Activated CD8-positive, alpha-beta memory T cell treated with anti-CD3 and anti-CD28 coated beads for 36 hours (primary cell): ENCODE data around the gene WEE2. TPM values are rescaled to one million over a fixed set of nuclear protein-coding genes. Genes with fewer than 3 reads are reported as not detected.

Source experiments
- CTCF ChIA-PET: fragments of 350-600 bp; sonication (Branson Sonifier 250); formaldehyde crosslinking; loops from one replicate; lab custom pipeline; 2021; ENCODE audit warnings: antibody characterized with exemption; lab: Charles Lee
- POLR2A ChIA-PET: fragments of 350-600 bp; sonication (Branson Sonifier 250); formaldehyde crosslinking; loops from one replicate; lab custom pipeline; 2021; ENCODE audit warnings: antibody characterized with exemption; lab: Charles Lee
- total RNA-seq, 2 experiments: library from RNA; stranded (reverse); gene quantifications; one replicate each; pipeline ENCODE4 v1.2.3, GENCODE V29; 2021

Gene WEE2
- total RNA-seq, result not detected

DNA sequence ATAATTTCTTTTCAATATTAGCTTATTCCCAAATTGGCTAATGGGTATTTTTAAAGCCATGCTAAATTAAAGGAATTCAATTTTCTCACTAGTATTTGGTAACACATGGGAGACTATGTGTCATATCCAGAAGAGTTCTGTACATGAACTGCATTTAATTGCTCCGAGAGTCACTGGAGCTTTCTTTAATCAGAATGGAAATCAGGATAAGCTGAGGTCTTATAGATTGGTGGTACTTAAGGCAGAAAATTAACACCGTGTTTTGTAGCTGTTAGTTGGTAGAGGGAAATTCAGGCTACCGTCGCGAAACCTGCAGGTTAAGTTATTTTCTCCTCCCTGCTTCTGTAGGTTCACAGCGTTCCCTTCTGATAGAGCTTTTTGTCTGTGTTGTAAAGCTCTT is at the start of gene WEE2:
TSS of gene WEE2 (plus strand) at position 3 of the 400 bp plus-strand sequence. CDS start 406 bp downstream, outside the sequence.
- ChIA-PET CTCF (no interaction called here), POLR2A (no interaction called here)

DNA sequence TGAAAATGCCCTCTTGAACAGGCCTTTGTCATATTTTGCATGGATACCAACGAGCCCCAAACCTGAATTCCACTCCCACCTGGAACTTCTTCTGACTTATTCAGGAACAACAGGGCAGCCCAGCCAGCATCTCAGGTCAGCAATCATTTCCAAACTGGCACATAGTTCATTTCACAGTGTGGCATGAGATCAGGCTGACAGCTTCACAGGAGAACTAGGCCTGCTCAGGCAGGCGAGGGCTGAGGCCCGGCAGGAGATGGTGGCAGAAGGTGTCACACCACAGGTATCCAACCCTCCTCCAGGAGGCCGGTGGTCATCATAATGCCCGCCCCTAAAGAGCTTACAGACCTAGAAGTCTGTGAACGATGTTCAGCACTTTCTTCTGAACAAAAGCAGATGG is 48.7 kb upstream of the WEE2 start:
- POLR2A ChIA-PET, result no interaction called here
- CTCF ChIA-PET, result no interaction called here

DNA sequence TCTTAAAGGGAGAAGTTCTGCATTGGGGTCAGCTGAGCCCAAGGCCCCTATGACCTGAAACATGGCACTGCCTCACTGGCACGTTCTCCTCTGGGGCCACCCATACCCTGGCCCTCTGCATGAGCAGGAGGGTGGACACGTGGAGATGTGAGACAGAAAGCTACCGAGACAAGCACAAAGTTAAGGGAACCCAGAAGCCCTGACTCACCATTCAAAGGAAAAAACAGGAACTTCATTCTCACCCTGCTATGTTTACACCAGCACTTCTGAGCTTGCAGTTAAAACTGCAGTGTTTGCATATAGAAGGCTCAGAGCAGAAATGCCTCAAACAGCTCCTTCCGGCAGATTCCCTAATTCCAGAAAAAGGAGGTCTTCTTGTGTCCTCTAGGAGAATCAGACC is 47.9 kb upstream of the WEE2 start:
- CTCF ChIA-PET, result interaction anchor here (1.0 kb wide), 1 partner anchor 25 kb away, joined by 3 read pairs; no protein-coding TSS in a partner anchor
- POLR2A ChIA-PET, result no interaction called here

DNA sequence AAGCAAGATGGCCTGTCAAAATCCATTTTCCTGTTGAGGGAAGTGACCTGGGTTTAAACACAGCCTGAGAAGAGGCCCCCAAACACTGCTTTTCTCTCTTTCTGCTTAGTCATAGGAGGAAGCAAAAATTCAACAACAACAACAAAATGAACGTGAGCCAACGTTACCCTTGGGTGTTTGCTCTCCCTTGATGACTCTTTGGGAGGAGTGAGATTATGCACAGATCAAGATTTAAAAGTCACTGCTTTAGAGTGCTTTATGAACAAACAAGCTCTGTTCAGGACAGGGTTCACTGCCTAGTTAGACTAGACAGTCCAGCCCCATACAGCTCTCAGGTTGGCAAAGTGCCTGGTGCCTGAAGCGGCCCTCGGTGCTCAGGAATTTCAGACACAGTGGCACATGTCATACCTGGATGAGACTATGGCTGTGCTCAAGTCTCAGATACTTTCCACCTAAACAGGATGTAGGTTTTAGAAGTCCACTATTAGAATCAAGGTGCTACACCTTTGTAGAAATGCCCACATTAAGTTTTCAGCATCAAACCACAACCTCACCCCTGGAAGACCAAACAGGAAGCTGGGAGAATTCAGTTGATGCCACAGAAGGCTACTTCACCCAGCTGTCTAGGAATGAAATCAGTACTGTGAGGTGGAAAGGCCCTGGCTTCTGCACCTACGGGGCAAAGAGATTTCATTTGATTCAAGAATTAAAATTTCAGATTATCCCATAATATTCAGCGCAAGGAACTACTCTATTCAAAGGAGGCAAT is 44.9 kb upstream of the WEE2 start:
- ChIA-PET POLR2A (no interaction called here), CTCF (interaction anchor here (1.4 kb wide), 1 partner anchor 9 kb away, joined by 4 read pairs; no protein-coding TSS in a partner anchor)

DNA sequence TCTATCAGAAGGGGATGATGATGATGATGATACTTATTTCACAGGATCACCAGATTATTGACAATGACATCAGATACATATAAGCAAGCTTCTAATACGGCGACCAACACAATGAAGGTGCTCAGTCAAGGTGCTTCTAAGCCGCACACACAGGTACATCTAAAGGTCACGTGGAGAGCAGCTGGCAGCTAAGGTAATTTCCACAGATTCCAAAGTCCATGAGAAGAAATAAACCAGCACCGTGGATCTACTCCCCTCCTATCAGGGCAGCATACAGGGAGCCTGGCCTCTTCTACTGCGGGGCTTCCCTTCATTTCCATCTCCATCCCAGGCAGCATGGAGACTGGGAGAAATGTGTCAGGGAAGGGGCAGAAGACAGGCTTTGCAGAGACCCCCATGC is 43.7 kb upstream of the WEE2 start:
- ChIA-PET CTCF (no interaction called here), POLR2A (no interaction called here)

DNA sequence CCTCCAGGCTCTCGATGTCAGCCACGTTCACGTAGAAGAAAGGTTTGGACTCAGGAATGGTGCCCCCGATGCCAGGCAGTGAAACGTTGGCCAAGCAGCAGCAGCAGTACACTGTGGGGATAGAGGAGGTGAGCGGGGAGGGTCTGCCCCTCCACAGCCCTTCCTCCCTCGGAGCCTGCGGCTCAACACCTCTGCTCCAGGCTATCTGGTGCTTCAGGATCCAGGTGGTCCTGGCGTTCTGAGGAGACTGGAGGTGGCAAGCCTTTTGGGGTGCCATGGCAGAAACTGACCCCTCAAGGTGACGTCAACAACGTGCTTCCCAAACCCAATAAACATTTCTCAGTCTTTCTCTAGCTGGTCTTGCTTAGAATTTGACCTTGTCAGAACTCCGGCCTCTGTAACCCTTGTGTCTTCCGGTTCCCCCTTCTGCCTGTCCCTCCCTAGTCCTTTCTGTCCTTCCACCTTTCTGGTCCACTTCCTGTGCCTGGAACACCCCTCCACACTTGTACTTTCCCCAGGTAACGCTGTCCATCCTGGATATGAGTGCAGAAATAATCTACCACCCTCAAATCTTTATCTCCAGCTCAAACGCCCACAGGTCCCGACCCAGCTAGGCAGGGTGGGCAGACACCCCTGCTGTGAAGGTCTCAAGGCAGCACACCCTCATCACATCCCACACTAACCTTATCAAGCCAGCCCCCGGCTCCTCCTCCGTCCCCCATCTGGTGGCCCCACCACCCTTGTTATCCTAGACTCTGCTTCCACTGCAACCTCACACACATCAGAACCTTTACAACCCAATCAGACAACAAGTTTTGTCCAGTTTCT is 42.7 kb upstream of the WEE2 start:
- ChIA-PET CTCF (interaction anchor here (0.6 to 0.7 kb wide), 2 partner anchors 32 to 654 kb away, joined by 3 to 4 read pairs; no protein-coding TSS in a partner anchor), POLR2A (no interaction called here)

DNA sequence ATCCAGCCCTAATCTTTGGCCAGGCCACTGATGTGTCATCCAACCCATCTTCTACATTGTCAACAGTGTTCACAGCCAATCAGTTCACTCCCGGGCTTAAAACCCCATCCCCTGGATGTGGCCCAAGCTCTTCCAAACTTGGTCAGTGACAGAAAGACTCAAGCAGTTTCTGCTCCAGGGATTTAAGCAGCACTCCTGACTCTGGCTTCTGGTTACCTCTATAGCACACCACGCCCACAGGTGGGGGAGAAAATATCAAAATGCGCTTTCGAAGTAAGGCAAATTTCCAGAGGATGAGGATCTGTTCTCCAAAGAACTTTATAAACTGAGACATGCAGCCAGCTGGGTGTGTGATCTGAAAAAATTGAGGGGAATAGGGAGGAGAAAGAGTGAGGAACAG is 42.1 kb upstream of the WEE2 start:
- ChIA-PET CTCF (interaction anchor here (0.6 to 0.7 kb wide), 2 partner anchors 31 to 654 kb away, joined by 3 to 4 read pairs; no protein-coding TSS in a partner anchor), POLR2A (no interaction called here)

DNA sequence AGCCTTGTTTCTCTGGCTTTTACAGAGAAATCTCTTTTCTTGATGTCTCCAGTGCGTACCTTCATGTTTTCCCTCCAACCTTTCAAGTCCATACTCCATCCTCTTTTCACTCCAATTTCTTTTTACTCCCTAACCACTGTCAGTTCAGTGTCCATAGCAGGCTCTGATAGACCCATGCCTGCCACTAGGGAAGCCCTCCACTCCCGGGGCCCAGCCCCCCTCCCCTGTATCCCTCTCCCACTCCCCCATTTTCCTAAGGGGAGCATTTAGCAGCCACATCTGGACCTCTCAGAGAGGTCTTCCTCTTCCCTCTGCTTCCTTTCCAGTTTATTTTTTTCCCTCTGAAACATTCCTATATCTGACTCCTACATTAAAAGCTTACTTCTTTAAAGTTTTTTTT is 39.3 kb upstream of the WEE2 start:
- ChIA-PET CTCF (no interaction called here), POLR2A (interaction anchor here (0.6 to 0.7 kb wide), 2 partner anchors 12 to 261 kb away, joined by 3 to 6 read pairs; no protein-coding TSS in a partner anchor)

DNA sequence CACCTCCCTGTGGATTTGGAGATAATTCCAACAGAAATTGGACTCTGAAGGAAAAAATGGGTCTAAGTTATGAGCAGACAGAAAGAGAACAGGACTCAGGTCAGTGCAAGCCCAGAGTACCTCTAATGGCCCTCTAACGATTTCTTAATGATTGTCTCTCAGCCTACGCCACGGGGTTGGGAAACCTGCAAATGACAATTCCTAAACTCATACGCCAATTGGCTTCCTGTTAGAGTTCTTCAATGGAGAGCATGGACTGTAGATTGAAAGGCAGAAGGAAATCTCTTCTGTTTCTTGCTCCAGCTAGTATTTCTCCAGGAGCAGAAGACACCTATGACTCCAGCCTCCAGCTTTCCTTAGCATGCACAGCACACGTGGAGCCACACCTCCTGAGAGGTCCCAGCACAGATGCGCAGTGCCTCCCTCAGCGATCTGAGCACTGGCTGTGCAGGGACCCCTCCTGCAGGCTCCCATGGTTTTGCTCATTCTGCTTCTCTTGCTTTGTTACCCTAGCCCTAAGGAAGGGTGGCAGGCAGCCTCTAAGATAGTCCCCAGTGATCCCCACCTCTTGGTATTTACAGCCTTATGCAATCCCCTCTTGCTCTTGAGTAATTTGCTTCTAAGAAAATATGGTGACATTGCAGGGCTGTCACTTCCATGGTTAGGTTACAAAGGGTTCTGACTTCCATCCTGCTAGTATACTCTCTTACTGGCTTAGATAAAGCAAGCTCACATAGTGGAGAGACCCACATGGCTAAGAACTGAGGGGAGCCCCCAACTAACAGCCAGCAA is 36.3 kb upstream of the WEE2 start:
- CTCF ChIA-PET, result interaction anchor here (0.6 to 1.0 kb wide), 3 partner anchors 66 to 857 kb away, joined by 3 read pairs; no protein-coding TSS in a partner anchor
- POLR2A ChIA-PET, result no interaction called here

DNA sequence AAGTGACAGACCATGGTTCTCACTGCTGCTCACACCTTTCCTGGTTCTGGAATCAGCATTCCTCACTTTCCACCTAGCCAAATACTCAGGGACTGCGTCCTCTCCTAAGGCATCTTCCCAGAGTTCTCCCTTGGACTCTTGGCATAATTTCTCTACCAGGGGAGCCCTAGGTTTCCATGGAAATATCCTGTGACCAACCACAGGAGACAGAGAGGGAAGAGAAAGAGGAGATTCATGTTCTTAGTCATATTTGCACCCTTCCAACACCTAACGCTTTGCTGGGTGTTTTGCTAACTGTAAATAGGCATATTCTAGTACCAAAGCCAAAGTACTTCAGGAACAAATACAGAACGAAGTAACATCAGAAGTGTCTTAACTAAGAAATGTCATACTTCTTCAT is 34.8 kb upstream of the WEE2 start:
- ChIA-PET CTCF (interaction anchor here (0.8 kb wide), 1 partner anchor 22 kb away, joined by 3 read pairs; no protein-coding TSS in a partner anchor), POLR2A (interaction anchor here (0.7 kb wide), 1 partner anchor 551 kb away, joined by 4 read pairs; no protein-coding TSS in a partner anchor)

DNA sequence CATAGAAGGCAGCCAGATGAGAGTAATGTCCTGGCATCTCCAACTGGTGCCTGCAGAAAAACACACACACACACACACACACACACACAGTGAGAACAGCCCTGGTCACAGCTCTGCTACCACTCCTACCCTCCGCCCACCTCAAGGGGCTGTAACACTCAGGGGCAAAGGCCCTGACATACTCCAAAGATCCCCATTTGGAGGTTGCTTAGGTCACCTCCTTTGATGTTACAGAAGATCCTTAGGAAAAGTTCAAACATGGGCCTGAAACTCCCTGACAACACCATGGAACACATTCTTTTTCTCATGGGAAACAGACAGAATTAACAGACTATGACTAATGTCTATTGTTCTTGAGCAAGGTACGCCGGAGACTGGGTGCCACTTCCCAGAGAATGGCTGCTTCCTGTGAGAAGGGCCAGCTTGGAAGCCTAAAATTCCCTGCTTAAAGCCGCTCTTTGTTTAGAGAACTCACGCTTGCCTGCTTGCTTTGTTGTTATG is 33.9 kb upstream of the WEE2 start:
- CTCF ChIA-PET, result no interaction called here

DNA sequence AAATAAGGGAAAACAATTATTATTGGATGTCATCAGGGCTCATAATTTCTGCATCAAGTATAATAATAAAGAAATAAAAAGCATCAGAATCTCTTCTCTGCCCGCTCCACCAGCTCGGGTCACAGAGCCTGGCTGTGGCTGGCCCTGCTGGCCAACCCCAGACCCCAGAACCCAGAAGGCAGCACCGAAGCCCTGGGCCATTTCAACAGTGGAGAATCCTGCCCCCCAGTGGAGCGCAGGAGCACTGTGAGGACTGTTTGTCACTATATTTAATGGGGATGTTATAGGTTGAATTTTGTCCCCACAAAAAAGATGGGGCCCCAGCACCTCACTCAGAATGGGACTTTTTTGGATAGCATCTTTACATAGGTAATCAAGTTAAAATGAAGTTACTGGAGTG is 33.5 kb upstream of the WEE2 start:
- CTCF ChIA-PET, result no interaction called here
- POLR2A ChIA-PET, result no interaction called here

More for the DNA sequence above, 33.9 kb upstream of the WEE2 start:
- POLR2A ChIA-PET, result interaction anchor here (0.7 kb wide), 1 partner anchor 551 kb away, joined by 4 read pairs; no protein-coding TSS in a partner anchor

DNA sequence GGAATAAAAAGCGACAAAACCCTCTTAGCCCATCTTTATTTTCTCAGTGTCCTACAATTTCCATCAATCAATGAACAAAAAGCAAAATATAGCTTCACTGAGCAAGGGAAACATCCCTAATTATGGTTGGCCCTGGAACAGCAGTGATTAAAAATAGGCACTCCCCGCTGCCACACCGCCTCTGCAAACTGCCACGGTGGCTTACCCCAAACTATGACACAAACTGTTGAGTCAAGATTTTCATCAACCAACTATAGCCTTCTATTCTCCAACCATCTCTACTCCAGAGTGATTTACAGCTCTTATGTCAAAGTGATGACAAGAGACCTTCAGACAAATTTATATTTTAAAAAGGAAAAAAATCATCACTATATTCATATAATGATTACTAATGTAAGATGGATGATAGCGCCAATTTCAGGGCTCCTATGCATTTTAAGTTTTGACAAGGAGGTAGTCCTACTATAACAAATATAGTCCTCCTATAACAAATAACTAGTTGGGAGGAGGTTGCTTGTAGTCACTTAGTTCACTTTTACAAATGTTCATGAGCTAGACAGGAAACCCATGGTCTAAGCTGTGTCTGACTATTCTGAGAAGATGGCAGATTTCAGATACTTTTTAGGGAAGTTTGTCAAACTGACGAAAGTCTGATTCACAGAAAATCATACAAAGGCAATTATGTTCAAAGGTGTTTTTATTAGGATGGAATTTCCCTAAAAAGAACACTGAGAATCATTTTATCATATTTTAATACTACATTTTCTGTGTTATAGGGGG is 32.5 kb upstream of the WEE2 start:
- ChIA-PET CTCF (no interaction called here), POLR2A (no interaction called here)

DNA sequence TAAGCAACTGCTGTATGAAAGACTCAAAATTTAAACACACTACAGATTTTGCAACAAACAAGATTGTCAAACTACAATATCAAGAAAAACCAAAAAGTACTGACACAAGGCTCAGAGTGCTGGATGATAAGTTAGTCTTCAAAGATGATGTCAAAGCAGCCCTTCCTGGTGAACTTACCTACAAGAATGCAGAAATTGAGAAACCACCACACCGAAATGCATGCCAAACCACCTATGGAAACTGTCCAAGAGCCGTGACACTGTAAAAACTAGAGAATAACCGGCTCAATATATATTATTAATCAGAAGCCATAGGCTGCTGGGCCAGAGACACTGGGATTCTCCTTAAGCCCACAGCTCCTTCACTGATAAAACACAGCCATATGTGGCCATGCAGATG is 31.5 kb upstream of the WEE2 start:
- ChIA-PET POLR2A (no interaction called here), CTCF (no interaction called here)

DNA sequence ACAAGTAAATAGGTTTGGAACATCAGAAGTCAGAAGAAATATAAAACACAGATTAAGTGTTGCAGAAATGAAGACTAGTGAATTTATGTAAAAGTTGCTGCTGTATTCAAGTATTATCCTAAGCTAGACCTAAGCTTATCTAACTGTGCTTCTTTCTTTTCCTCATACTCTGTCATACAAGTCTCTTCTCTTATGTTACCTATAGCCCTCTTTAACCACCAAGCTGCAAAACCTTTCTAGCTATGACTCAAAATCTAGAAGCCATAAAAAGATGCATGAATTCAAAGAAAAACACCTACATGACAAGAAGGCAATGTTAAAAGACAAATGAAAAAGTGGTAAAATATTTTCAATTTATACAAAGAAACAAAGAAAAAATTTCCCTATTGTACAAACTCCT is 29.1 kb upstream of the WEE2 start:
- ChIA-PET POLR2A (interaction anchor here (1.0 kb wide), 1 partner anchor 93 kb away, joined by 3 read pairs; no protein-coding TSS in a partner anchor), CTCF (no interaction called here)

DNA sequence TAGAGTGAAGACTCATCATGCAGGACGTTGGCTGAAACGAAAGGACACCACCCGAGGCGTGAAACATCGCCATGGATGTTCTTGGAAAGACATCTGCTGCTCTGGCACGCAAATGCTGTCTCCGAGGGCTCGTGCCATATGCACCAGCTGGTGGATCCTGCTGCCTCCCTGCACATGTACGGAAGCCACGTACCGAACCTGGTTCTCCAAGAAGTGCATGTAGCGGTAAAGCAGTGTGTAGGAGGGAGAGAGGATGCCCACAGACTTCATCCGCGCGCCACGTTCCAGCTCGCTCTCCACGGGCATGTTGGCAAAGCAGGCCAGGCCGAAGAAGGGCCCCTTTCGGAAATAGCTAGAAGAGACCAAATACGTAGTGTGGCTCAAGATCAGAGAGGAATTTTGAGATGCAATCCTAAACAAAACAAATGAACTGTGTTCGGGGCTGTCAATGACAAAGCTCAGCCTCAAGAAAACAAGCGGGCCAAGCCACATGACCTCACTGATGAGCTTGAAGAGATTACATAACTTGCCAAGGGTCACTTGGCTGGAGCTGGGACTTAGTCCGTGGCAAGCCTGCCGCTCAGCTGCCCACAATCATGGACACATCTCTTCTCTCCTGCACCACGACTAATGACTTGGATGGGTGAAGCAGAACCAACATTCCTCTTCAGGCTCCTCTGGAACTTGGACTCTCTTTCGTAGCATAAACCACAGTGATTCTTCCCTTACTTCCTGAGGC is 22.7 kb upstream of the WEE2 start:
- ChIA-PET CTCF (interaction anchor here (0.9 to 1.3 kb wide), 3 partner anchors 25 to 52 kb away, joined by 3 read pairs; no protein-coding TSS in a partner anchor), POLR2A (no interaction called here)

DNA sequence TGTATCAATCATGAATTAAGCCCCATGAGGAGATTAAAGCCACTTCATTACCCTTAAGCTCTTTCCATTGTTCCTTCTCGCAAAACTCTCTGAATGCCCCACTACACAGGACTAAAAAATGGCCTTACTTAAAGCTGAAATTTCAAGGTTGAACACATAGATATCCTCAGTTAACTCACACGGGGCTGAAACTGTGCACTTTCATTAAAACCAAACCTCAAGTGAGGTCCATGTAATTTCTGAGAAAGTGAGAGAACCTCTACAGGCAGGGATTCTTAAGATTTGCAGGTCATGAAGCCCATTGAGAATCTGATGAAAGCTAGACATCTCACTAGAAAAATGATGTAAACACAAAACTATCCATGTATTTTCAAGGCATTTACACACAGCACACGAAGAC is 22.1 kb upstream of the WEE2 start:
- CTCF ChIA-PET, result interaction anchor here (0.9 kb wide), 2 partner anchors 31 to 52 kb away, joined by 3 read pairs; no protein-coding TSS in a partner anchor
- POLR2A ChIA-PET, result no interaction called here
